ENCODE data around the gene COX6B2.
"Not testable (repeated sequence)": the region's sequence is repeated elsewhere in the genome, so short reads cannot be mapped to it uniquely, and the experiment has no call there.

The COX6B2 gene

DNA sequence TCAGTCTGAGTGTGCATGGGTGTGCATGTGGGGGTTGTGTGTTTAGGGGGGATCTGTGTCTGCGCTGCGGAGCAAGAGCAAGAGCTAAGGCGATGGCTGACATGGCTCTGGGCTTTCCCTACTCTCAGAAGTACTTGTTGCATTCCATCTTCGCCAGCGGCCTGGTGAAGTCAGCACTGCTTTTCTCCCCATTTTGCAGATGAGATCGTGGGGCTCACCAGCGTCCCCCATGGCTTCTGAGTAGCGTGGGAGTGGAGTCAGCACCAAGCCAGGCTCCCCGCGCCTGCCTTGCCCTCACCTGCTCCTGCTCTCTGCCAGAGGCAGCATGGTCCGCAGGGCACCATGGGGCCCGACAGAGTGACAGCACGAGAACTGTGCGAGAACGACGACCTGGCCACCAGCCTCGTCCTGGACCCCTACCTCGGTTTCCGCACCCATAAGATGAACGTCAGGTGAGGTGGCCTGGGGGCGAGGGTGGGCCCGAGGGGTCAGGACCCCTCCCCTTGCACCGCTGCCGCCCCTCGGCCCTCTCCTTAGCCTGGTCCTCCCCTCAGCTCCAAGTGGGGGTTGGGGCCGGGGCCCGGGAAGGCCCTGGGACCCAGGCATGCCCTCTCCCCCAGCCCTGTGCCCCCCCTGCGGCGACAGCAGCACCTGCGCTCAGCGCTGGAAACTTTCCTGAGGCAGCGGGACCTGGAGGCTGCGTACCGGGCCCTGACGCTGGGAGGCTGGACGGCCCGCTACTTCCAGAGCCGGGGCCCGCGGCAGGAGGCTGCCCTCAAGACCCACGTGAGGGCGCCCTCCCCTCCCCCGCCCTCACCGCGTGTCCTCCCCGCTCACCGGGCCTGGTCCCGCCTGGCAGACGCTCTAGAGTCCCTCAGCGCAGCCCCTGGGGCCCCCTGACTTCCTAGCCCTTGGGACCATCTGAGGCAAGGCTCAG lies 12.7 kb downstream of the COX6B2 start:
- no peak for FAIRE-seq

DNA sequence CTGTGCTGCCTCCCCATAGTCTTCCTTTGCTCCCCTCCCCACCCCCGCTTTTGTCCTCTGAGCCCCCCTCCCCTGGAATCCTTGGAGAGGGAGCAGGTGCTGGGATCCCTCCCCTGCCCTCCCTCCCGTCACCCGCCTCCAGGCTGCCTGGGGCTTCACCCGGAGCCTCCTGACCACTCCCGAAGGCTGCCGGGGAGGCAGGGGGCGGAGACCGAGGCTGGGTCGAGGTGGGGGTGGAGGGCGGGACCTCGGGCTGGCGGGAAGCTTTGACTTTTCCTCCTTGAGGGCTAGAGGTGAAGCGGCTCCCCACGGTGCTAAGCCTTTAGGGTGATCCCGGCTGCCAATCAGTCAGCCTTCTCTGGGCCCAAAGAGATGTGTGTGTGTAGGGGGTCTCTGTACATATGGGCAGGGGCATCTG lies 13.3 kb downstream of the COX6B2 start:
- FAIRE-seq = no peak

DNA sequence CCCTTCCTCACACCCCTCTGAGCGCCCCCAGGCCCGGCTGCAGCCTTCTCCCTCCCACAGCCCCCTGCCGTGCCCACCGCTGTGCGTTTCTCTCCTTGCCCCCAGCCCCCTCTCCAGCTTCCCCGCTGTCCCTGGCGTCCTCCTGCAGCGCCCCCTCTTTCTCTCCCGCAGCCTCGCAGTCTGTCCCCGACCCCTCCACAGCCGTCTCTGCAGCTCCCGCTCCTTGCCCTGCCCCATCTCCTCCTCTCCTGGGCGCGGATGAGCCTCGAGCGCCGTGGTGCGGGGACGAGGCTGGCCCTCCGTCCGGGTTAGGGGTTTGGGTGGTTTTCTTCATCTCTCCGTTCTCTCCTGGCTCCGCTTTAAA lies 13.8 kb downstream of the COX6B2 start:
- no peak for FAIRE-seq

DNA sequence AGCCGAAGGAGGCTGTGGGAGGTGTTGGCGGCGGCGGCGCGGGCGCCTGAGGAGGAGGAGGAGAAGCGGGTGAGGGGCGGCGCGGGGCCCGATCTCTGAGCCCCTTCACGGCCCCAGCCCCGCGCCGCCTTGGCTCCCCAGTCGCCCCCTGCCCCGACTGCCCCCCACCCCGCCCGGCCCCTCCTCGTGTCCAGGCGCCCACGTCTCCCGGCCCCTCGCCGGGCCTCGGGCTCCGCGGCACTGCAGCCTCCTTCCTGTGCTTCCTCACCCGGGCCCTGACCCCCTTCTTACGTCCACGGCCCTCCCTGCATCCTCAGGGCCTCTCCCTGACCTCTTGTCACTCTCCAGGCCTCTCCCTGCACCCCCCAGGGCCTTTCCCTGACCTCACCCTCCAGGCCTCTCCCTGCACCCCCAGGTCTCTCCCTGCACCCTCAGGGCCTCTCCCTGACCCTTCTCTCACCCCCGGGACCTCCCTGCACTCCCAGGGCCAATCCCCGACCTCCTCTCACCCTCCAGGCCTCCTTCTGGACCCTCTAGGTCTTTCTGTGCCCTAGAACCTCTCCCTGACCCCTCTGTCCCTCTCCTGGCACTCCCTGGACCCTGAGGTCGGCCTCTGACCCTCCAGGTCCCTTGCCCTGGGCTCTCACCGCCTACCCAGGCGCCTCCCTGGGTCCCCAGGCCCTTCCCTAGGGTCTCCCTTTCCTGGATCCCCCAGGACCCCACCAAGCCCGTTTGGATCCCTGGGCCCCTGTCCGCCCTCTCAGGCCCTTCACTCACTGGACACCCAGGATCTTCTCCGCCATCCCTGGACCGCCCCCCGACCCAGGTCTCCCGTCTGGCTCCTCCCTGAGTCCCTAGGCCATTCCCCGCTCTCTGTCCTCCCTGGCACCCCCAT lies 14.4 kb downstream of the COX6B2 start:
- no peak for FAIRE-seq

DNA sequence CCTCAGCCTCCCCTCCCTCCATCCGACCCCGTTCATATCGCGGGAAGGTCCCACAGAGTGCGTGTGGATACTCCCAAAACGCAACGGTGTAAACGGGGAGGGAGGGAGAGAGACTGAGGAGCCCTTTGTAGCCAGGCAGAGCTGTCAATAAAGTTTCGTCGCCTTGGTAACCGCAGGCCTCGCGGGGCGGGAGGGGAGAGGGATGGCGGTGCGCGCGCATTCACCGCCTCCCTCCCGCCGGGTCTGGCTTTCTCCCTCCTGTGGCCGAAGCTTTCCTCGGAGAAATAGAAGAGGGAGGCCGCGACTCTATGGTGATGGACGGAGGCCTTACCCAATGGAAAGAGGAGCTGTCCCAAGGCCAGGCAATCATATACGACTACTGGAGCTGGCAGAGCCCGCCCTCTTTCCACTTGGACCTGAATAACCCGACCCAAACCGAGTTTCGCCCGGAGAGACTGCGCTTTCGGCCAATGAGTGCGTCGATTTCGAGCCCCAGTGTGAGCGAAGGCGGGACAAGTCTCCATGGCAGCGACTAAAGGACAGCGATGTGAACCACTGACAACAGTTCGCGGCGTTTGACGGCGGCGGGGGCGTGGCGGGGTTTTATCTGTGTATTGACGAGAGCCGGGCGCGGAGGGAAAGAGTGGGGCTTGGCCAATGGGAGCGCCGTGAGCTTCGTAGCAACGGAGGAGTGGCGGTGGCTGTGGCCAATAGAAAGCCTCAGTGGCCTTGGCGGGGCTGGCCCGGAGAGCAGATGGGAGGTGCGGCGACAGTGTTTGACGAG lies 15.2 kb downstream of the COX6B2 start, which contains the start of gene KMT5C:
KMT5C (plus strand) TSS at position 772 of the 784 bp plus-strand sequence. CDS start 2,061 bp downstream, outside the sequence.
- FAIRE-seq = peak; percentile 100

DNA sequence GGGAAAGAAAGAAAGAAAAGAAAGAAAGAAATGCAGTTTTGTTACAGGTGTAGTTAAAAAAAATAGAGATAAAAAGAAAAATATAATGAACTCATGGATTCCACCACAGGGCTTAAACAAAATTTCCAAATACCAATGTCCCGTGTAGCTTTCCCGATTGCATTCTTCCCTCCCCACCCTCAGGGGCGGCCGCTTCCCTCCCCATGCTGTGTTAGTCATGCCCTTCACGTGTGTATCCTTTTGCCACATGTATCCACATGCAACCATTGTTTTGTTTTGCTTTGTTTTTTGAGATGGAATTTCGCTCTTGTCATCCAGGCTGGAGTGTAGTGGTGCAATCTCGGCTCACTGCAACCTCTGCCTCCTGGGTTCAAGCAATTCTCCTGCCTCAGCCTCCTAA lies 18.4 kb downstream of the COX6B2 start:
- FAIRE-seq = no peak

DNA sequence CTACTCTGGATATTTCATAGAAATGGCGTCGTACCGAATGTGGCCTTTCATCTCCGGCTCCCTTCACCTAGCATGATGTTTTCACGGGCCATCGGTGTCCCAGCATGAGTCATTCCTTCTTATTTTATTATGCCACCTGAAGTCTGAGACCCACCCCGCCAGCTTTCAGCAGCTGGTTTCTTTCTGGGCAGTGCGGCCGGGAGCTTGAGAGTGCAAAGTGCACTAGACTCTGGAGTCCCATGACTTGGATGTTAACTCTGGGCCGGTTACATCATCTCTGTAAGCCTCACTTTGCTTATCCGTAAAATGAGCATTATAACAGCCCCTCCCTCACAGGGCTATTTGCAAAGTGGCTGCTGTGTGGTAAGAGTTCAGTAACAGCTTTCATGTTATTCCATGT lies 20.6 kb downstream of the COX6B2 start:
- FAIRE-seq = no peak

DNA sequence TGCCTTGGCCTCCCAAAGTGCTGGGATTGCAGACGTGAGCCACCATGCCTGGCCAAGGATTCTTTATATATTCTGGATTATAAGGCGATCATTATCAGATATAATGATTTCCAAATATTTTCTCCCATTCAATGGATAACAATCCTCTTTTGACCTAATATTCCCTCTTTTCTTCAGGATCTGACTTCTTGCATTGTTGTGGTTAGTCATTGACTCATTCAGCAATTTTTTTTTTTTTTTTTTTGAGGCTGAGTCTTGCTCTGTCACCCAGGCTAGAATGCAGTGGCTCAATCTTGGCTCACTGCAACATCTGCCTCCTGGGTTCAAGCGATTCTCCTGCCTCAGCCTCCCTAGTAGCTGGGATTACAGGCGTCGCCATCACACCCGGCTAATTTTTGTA lies 24.7 kb downstream of the COX6B2 start:
- FAIRE-seq = not testable (repeated sequence)

DNA sequence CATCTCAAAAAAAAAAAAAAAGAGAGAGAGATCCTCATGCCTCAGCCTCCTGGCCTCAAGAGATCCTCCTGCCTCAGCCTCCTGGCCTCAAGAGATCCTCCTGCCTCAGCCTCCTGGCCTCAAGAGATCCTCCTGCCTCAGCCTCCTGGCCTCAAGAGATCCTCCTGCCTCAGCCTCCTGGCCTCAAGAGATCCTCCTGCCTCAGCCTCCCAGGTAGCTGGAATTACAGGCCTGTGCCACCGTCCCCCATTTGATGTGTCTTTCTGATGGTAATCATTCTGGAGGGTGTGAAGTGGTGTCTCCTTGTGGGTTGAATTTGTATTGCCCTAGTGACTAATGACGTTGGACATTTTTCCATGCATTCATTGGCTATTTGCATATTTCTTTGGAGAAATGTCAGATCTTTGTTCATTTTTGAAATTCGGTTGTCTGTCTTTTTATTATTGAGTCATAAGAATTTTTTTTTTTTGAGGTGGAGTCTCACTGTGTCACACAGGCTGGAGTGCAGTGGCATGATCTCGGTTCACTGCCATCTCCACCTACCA lies 25.7 kb downstream of the COX6B2 start:
- FAIRE-seq = not testable (repeated sequence)

DNA sequence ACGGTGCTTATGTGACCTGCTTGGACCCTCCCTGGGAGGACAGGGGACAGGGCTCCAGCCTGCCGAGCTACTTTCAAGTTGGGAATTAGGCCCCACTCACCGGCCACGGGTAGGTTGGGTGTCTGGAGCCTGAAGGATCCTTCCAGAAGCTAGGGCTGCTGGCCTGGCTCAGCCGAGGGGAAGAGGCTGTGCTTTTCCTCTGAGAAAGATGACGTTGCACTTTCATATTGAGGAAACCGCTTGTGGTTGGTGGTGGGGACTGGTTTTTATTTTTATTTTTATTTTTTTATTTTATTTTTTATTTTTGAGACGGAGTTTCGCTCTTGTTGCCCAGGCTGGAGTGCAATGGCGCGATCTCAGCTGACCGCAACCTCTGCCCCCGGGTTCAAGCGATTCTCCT lies 29.3 kb downstream of the COX6B2 start, which contains the start of gene TMEM150B:
TMEM150B (minus strand) TSS at position 170 of the 400 bp plus-strand sequence. CDS start 4,305 bp downstream, outside the sequence.
- no peak for FAIRE-seq

DNA sequence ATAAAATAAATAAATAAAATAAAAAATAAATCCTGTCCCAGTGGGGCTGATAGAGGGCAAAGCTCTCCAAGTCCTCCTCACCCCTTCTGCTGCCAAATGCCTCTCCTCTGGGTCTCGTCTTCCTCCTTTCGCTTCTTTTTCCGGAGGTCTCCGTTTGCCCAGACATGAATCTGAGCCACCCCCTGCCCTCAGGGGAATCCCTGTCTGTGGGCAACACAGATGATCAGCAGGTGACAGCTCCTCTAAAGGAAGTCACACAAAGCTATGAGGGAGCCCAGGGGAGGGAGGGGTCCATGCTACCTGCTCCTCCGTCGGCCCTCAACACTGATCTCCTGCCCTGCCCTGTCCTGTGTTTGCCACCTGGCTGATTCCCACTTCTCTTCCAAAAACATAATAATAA lies 29.9 kb downstream of the COX6B2 start:
- no peak for FAIRE-seq

DNA sequence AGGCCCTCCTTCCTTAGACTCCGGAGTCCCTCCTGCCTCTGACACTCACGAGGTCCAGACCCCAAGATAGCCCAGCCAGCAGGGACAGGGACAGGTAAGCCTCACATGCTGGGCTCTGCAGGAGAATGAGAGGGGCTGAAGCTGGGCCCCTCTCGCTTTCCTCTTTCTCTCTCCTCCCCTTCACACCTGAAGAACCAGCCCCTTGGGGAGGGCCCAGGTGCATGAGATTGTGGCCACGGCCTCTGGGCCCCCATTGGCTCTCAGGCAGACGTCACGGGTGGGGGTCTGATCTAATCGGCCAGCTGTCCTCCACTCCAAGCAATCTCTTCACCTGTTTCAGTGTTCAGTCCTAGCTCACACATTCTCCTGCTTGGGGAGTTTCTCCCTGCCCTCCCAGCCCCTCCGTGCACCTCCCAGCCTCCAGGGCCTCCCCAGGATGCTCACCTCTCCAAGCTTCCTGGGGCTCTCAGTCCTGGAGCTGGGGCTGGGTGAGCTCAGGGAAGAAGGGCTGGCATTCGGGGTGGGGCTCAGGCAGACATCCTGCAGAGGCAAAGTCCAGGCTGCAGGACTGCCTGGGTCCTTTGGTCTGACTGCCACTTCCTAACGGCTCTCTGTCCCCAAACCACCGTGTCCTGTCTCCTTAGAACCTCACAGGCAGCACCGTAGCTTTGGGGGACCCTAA lies 32.2 kb downstream of the COX6B2 start:
- no peak for FAIRE-seq

DNA sequence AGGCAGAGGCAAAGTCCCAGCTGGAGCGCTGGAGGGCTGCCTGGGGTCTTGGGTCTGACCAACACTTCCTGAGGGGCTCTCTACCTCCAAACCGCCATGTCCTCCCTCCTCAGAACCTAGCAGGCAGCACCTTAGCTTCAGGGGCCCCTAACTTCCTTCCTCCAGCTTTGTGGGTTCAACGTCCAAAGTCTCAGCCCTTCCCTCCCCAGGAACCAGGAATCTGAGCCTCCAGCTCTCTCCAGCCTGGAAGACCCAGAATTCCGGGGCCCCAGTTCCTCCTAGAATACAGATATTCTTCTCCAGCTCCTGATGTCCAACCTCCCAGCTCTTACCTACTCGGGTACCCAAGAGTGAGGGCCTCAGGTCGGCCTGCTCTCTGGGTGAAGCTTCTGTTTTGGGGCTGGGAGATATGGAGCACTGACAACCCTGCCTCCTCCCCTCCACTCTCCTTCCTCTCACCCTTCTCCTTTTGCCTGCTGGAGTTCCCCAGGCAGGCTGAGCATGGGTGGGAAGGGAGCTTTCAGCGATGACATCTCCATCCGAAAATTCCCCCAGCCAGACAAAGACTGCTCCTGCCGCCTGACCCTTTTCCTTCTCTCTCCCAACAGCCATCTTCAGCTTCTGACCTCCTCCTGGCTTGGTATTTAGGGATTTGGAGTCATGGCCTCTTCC lies 32.9 kb downstream of the COX6B2 start:
- FAIRE-seq = no peak

DNA sequence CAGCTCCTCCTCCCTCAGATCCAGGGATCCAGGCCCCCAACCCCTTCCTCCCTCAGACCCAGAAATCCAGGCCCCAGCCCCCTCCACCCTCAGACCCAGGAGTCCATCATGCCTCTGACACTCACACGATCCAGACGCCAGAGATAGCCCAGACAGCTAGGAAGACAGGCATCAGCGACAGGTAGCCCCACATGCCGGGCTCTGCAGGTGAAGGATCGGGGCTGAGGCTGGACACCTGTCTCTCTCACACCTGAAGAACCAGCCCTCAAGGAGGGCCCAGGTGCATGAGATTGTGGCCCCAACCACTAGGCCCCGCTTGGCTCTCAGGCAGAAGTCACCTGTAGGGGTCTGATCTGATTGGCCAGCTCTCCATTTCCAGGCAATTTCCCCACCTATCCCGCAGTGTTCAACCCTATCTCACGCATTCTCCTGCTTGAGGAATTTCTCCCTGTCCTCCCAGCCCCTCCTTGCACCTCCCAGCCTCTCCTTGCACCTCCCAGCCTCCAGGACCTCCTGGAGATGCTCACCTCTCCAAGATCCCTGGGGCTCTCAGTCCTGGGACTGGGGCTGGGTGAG lies 33.6 kb downstream of the COX6B2 start:
- no peak for FAIRE-seq

DNA sequence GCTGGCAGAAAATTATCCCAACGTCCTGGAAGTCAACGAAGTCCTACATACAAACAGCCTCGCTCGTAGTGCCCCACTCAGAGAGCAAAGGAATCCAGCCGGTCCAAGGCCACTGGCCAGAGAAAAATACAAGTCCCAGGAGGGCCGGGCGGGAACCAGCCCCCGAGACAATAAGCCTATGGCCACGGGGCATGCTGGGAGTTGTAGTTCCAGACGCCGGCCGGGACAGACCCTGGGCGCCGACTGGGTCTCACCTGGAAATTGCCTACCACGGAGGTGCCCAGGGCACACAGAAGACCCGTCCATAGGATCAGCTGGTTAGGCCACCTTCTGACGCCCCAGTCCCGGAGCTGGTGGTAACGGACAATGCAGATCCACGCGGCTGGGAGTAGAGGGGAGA lies 34.7 kb downstream of the COX6B2 start:
- FAIRE-seq = no peak

DNA sequence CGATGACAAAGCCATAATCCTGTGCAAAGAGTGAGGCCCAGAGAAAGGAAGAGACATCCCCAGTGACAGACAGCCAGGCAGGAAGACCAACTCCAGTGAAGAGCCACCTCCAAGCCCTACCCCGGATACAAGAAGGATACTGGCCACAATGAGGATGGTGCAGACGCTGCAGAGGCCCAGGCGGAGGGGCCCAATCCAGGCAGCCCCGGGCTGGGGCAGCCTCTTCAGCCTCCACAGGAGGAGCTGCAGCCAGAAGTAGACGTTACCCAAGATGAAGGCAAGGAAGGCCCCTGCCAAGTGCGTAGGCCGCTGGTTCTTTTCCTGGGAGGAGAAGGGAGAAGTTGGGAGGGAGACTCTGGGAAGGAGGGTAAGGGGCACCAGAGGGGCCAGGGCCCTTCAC lies 37.9 kb downstream of the COX6B2 start:
- no peak for FAIRE-seq

DNA sequence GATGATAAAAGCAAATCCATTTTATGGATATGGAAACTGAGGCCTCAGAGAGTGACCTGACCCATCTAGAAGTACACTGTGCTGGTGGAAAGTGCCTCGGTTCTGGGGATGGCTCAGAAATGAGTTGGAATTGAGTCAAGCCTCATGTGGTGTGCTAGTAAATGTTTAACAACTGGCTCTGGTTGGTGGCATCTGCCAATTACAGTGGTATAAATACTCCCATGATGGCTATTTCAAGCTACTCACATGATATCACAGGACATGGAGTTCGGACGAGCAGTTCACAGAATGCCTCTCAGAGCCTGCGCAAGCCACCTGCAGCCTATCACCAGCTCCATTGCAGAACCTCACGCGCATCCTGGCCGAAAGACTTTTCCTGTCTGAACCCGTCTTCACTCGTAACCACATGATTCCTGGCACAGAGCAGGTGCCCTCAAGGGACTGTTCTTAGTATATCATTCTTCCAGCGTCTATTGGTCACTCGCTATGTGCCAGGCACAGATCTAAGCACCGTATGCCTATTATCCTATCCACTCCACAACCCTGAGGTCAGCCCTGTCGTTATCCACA lies 38.5 kb downstream of the COX6B2 start:
- FAIRE-seq = no peak

DNA sequence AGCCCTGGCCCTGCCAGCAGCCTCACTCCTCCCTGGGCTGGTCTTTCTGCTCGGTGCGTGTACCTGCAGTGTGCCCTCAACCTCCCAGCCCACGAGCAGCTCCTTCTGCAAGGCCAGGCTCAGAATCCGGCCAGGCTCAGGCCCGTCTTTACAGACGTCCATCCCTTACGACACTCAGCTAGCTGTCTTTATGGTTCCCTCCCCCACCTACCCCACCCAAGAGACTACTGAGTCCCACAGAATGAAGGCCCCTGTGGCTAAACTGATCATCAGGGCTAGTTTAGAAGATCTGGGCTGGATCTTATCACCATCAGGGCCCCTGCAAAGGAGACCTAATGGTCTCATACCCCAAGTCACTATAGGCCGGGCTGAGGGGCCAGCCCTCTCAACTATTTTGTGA lies 40.1 kb downstream of the COX6B2 start:
- FAIRE-seq = no peak

DNA sequence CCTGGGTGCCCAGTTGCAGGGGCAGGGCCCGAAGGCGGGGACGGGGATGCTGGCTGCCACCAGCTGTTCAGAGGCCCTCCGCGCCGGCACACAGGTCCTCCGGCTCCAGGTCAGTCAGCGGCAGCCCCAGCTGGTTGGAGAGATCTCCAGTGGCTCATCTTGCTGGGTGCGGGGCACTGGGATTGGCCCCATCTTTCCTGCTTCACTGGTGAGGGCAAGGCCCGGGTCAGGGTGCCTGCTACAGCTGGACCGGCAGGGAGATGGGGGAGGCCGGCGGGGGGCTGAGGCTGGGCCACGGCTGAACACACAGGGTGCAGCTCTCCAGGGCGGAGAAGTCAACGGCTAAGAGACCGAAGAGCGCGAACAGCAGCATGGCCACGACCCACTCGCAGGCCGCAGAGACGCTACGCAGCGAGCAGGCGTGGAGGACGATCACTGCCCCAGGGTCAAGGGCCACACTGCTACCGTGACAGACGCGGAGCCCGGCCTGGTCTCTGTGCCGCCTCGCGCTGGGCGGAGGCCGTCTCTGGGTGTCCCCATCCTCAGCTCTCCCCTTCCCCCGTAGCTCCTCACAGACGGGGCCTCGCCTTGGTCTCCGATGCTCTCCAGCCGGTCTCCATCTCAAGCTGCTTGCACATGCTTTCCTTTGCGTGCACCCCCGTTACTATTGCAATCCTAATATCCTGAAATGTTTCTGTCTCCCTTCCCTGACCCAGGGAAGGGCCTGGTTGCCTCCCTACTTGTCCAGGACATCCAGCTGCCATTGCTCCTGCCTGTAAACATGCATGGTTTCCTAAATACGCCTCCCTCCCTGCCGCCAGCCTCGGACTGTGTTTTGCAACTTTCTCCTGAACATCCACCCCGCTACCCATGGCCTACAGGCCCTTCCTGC lies 41.7 kb downstream of the COX6B2 start:
- FAIRE-seq = no peak

Measured in A204.1 (cell line).